ENCODE results near the gene DIPK1A. TPM values are rescaled to one million over a fixed set of nuclear protein-coding genes. Genes with fewer than 3 reads are reported as not detected.
"Not testable (repeated sequence)": the region's sequence is repeated elsewhere in the genome, so short reads cannot be mapped to it uniquely, and the experiment has no call there.

The DIPK1A gene
- total RNA-seq, 1 donor from 2014 or later = 2.8 TPM

- ATAC-seq = no peak
Observed at GRCh38 chr1:92916899-92917298, 44.4 kb downstream of the DIPK1A start.

- ATAC-seq = no peak
Observed at GRCh38 chr1:92915547-92915946, 45.7 kb downstream of the DIPK1A start.

- no peak for ATAC-seq
Observed at GRCh38 chr1:92913093-92913819, 48.0 kb downstream of the DIPK1A start.

GRCh38 chr1:92910081-92910480 lies 51.2 kb downstream of the DIPK1A start:
- peak; percentile 50 for ATAC-seq

- ATAC-seq = peak; percentile 89
Observed at GRCh38 chr1:92909321-92909720, 51.9 kb downstream of the DIPK1A start.

GRCh38 chr1:92907949-92908684 lies 53.1 kb downstream of the DIPK1A start:
- ATAC-seq = peak; percentile 88

GRCh38 chr1:92903765-92904164 lies 57.5 kb downstream of the DIPK1A start:
- no peak for ATAC-seq

GRCh38 chr1:92902406-92902744 lies 58.9 kb downstream of the DIPK1A start:
- ATAC-seq = peak; percentile 23

GRCh38 chr1:92901699-92902405 lies 59.4 kb downstream of the DIPK1A start:
- ATAC-seq = no peak

- no peak for ATAC-seq
Observed at GRCh38 chr1:92901126-92901525, 60.1 kb downstream of the DIPK1A start.

- ATAC-seq = no peak
Observed at GRCh38 chr1:92900539-92900938, 60.7 kb downstream of the DIPK1A start.

- ATAC-seq = no peak
Observed at GRCh38 chr1:92899780-92900179, 61.5 kb downstream of the DIPK1A start.

- ATAC-seq = not testable (repeated sequence)
Observed at GRCh38 chr1:92898053-92898452, 63.2 kb downstream of the DIPK1A start.

GRCh38 chr1:92887465-92887864 lies 73.8 kb downstream of the DIPK1A start:
- no peak for ATAC-seq

GRCh38 chr1:92886886-92887419 lies 74.3 kb downstream of the DIPK1A start:
- ATAC-seq = no peak

- no peak for ATAC-seq
Observed at GRCh38 chr1:92884195-92884594, 77.1 kb downstream of the DIPK1A start.

- ATAC-seq = no peak
Observed at GRCh38 chr1:92883297-92883696, 78.0 kb downstream of the DIPK1A start.

- no peak for ATAC-seq
Observed at GRCh38 chr1:92882819-92883218, 78.4 kb downstream of the DIPK1A start.

- no peak for ATAC-seq
Observed at GRCh38 chr1:92881391-92881790, 79.9 kb downstream of the DIPK1A start.

GRCh38 chr1:92879316-92879968 lies 81.8 kb downstream of the DIPK1A start:
- ATAC-seq = no peak

- ATAC-seq = no peak
Observed at GRCh38 chr1:92877792-92878191, 83.5 kb downstream of the DIPK1A start.

GRCh38 chr1:92877081-92877711 lies 84.1 kb downstream of the DIPK1A start:
- no peak for ATAC-seq
